AG10803 (cell line): Measurements from ENCODE around the gene OPA1.

Experiments
- DNase-seq: peaks from one replicate; pipeline ENCODE4 v3.0.0; 2010; ENCODE audit warnings: low read depth
- H3K4me3 ChIP-seq: 2 replicates; pipeline ENCODE4 v1.5.1; 2011; ENCODE audit warnings: mild to moderate bottlenecking, low read length, control low read depth
- CTCF ChIP-seq: conservative IDR thresholded peaks from 2 replicates; pipeline ENCODE4 v1.5.1; 2011; ENCODE audit warnings: mild to moderate bottlenecking, low read length, control low read depth, inconsistent platforms

The OPA1 gene

GRCh38 chr3:193660698-193661411 lies 67.8 kb downstream of the OPA1 start:
- DNase-seq, result no peak
- no peak overlapping the region for H3K4me3 ChIP-seq
- TF ChIP-seq CTCF, result no peak

GRCh38 chr3:193662757-193663322 lies 69.8 kb downstream of the OPA1 start:
- TF ChIP-seq CTCF, result no peak
- no peak overlapping the region for H3K4me3 ChIP-seq
- no peak for DNase-seq

- peak; percentile 50 for DNase-seq
- TF ChIP-seq CTCF, result peak; percentile 57
- no peak overlapping the region for H3K4me3 ChIP-seq
Measured at GRCh38 chr3:193665370-193665989, 72.5 kb downstream of the OPA1 start.

- TF ChIP-seq CTCF, result no peak
- no peak overlapping the region for H3K4me3 ChIP-seq
- no peak for DNase-seq
Measured at GRCh38 chr3:193673845-193674244, 80.8 kb downstream of the OPA1 start.

GRCh38 chr3:193674714-193675113 lies 81.7 kb downstream of the OPA1 start:
- H3K4me3 ChIP-seq, result no peak overlapping the region
- no peak for TF ChIP-seq CTCF
- DNase-seq, result no peak

GRCh38 chr3:193677734-193678133 lies 84.7 kb downstream of the OPA1 start:
- TF ChIP-seq CTCF, result no peak
- no peak for DNase-seq
- no peak overlapping the region for H3K4me3 ChIP-seq

GRCh38 chr3:193680220-193680619 lies 87.2 kb downstream of the OPA1 start:
- DNase-seq, result peak; percentile 11
- H3K4me3 ChIP-seq, result no peak overlapping the region
- TF ChIP-seq CTCF, result no peak
